ENCODE data around the gene TBC1D1.
"Not testable (repeated sequence)": the region's sequence is repeated elsewhere in the genome, so short reads cannot be mapped to it uniquely, and the experiment has no call there.

TBC1D1 gene

DNA sequence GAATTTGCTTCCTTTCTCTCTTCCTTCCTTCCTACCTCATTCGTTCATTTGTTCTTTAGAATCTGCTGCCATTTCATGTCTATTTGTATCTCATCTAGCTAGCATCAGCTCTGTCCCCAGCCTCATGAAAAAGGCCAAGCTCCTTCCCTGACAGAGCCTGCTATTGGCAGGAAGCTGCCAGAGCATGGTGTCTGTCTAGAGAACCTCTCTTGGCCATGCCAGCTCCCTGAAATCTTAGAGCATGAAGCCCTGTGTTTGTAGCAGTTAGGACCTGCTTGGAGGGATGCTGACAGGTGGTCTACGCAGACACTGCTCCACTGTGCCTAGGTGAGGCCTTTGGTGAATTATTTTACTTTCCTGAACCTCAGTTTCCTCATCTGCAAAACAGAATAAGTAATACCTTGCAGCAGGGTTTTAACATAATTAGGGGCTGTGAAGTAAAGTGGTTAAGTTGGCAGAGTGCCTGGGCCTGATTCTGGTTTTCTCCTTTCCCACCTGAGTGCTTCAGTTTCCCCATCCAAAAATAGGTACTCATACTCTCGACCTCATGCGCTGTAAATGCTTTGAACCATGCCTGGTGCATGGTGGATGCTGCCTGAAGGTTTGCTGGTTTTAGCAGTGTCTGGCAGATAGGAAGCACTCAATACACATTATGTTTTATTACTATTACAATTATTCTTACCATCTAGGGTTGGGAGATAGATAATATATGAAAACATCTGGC lies 74.0 kb downstream of the TBC1D1 start:
- H3K9me3 Mint-ChIP-seq, result no peaks in the 10 kb centered on the region
- no peak overlapping the region for H3K27ac Mint-ChIP-seq
- ATAC-seq, result no peak
- no peaks in the 10 kb centered on the region for H3K27me3 Mint-ChIP-seq
- peaks cover 26% of the 10 kb centered on the region for H3K4me1 Mint-ChIP-seq
- no peaks in the 10 kb centered on the region for H3K36me3 Mint-ChIP-seq
- no peak overlapping the region for H3K4me3 Mint-ChIP-seq

GRCh38 chr4:37966044-37966443 lies 75.2 kb downstream of the TBC1D1 start:
- peaks cover 8% of the 10 kb centered on the region for H3K36me3 Mint-ChIP-seq
- H3K9me3 Mint-ChIP-seq, result peaks cover under 1% of the 10 kb centered on the region
- ATAC-seq, result no peak
- no peak overlapping the region for H3K27ac Mint-ChIP-seq
- no peaks in the 10 kb centered on the region for H3K27me3 Mint-ChIP-seq
- H3K4me3 Mint-ChIP-seq, result no peak overlapping the region
- H3K4me1 Mint-ChIP-seq, result peaks cover 38% of the 10 kb centered on the region

DNA sequence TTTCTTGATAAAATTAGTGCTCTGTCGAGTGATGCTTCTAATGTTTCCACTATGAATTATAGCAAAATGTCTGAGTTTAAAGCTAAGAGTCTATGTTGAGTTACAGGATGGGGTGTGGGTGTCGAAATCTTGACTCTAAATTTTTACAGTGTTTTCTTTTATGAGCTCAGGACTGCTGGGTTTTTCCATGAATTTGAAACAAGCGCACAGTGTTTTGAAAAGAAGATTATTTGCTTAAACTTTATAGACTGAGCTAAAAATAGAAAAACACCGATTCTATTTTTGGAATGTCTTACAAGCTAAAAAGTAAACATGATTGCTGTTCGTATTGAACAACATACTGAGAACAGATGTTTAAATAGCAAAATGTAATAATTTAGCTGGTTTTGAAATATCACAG lies 76.9 kb downstream of the TBC1D1 start:
- H3K27me3 Mint-ChIP-seq, result no peaks in the 10 kb centered on the region

DNA sequence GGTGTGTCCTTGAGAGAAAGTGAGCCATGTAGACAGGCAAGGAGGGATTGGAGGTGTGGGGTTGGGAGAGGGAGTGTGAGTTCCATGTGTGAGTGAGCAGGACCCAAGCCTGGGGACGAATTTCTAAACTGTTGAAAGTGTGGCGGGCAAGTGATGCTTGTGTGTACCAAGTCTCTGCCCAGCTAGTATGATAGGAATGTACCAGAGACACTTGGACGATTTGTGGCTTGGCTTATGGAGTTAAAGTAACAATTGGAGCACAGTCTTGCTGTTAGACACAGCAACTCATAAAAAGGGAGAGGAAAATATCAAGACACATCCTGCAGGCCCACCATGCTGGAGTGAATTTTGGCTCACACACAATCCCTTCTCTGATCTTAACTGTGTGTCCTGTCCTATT lies 77.9 kb downstream of the TBC1D1 start:
- Mint-ChIP-seq H3K27ac (no peak overlapping the region), H3K36me3 (peaks cover 10% of the 10 kb centered on the region), H3K27me3 (no peaks in the 10 kb centered on the region), H3K4me3 (no peak overlapping the region), H3K9me3 (peaks cover 3% of the 10 kb centered on the region), H3K4me1 (peaks cover 44% of the 10 kb centered on the region)
- no peak for ATAC-seq

More for the DNA sequence above, 76.9 kb downstream of the TBC1D1 start:
- ATAC-seq, result no peak
- Mint-ChIP-seq H3K9me3 (peaks cover 3% of the 10 kb centered on the region), H3K27ac (no peak overlapping the region), H3K4me1 (peaks cover 46% of the 10 kb centered on the region), H3K4me3 (no peak overlapping the region), H3K36me3 (peaks cover 10% of the 10 kb centered on the region)

GRCh38 chr4:37970702-37971101 lies 79.8 kb downstream of the TBC1D1 start:
- no peaks in the 10 kb centered on the region for H3K27me3 Mint-ChIP-seq
- H3K36me3 Mint-ChIP-seq, result peaks cover 10% of the 10 kb centered on the region
- peak overlapping the region; percentile 70 for H3K27ac Mint-ChIP-seq
- no peak overlapping the region for H3K4me3 Mint-ChIP-seq
- peaks cover 3% of the 10 kb centered on the region for H3K9me3 Mint-ChIP-seq
- peaks cover 29% of the 10 kb centered on the region for H3K4me1 Mint-ChIP-seq
- ATAC-seq, result peak; percentile 63

- Mint-ChIP-seq H3K4me3 (no peak overlapping the region), H3K4me1 (peaks cover 29% of the 10 kb centered on the region), H3K27ac (no peak overlapping the region), H3K9me3 (peaks cover 3% of the 10 kb centered on the region), H3K27me3 (no peaks in the 10 kb centered on the region), H3K36me3 (peaks cover 10% of the 10 kb centered on the region)
- no peak for ATAC-seq
These were observed 80.3 kb downstream of the TBC1D1 start for GRCh38 chr4:37971202-37971601.

DNA sequence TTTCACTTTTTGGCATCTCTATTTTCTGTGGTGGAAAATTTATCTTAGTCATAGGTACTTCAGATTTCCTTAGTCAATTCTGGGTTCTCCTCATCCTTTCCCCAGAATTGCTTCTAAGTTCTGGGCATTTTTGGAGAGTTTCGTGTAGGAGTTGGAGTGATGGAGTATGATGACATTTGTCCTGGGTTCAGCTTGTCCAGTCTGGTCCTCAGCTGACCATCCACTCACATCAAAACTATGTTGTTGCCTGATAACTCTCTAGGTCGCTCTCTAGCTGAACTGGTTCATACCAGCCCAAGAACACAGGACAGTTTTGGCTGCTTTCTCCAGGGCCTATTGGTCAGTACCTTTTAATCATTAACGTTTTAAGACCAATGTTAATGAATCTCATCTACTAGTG lies 82.6 kb downstream of the TBC1D1 start:
- Mint-ChIP-seq H3K4me3 (no peak overlapping the region), H3K36me3 (peaks cover 10% of the 10 kb centered on the region)
- ATAC-seq, result no peak

GRCh38 chr4:37975321-37975822 lies 84.5 kb downstream of the TBC1D1 start:
- H3K9me3 Mint-ChIP-seq, H3K4me3 Mint-ChIP-seq, ATAC-seq, H3K36me3 Mint-ChIP-seq, H3K27me3 Mint-ChIP-seq: not testable (repeated sequence)
- Mint-ChIP-seq H3K27ac (peak overlapping the region; percentile 3), H3K4me1 (peaks cover 34% of the 10 kb centered on the region)

More for the DNA sequence above, 82.6 kb downstream of the TBC1D1 start:
- Mint-ChIP-seq H3K9me3 (peaks cover 3% of the 10 kb centered on the region), H3K27ac (no peak overlapping the region), H3K4me1 (peaks cover 28% of the 10 kb centered on the region), H3K27me3 (no peaks in the 10 kb centered on the region)

- Mint-ChIP-seq H3K9me3 (no peaks in the 10 kb centered on the region), H3K36me3 (no peaks in the 10 kb centered on the region), H3K27me3 (no peaks in the 10 kb centered on the region), H3K4me1 (peaks cover 30% of the 10 kb centered on the region), H3K4me3 (peak overlapping the region; percentile 56), H3K27ac (peak overlapping the region; percentile 61)
- ATAC-seq, result no peak
These were observed 85.6 kb downstream of the TBC1D1 start for GRCh38 chr4:37976507-37976906.

DNA sequence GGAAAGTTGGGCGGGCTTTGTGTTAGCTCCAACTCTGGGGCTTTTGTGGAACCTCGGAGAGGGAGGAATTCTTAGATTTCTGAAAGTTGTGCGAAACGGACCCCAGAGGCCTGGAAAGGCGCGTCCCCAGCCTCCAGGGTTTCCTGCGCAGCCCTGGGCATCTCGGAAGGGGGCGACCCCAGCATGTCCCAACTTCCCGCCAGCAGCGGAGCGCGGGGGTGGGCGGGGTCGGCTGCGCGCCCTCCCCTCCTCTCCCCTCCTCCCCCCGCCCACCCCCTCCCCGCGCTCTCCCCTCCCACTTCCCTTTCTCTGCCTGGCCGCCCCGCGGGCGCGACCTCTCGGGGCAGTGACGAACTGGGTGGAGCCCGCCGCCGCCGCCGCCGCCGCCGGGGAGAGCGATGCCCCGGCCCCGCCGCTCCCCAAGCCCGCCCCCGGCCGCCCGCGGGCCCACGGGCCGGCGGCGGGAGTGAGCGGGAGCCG lies 86.1 kb downstream of the TBC1D1 start:
- peaks cover 32% of the 10 kb centered on the region for H3K4me1 Mint-ChIP-seq
- peak; percentile 94 for ATAC-seq
- no peaks in the 10 kb centered on the region for H3K9me3 Mint-ChIP-seq
- peak overlapping the region; percentile 61 for H3K27ac Mint-ChIP-seq
- no peaks in the 10 kb centered on the region for H3K36me3 Mint-ChIP-seq
- peak overlapping the region; percentile 81 for H3K4me3 Mint-ChIP-seq
- H3K27me3 Mint-ChIP-seq, result no peaks in the 10 kb centered on the region

- ATAC-seq, result peak; percentile 80
- Mint-ChIP-seq H3K9me3 (no peaks in the 10 kb centered on the region), H3K4me3 (peak overlapping the region; percentile 81), H3K36me3 (no peaks in the 10 kb centered on the region), H3K27me3 (no peaks in the 10 kb centered on the region), H3K4me1 (peaks cover 37% of the 10 kb centered on the region), H3K27ac (peak overlapping the region; percentile 86)
These were observed 86.8 kb downstream of the TBC1D1 start for GRCh38 chr4:37977471-37978247.

GRCh38 chr4:37978248-37978924 lies 87.5 kb downstream of the TBC1D1 start:
- no peaks in the 10 kb centered on the region for H3K27me3 Mint-ChIP-seq
- peak overlapping the region; percentile 81 for H3K4me3 Mint-ChIP-seq
- no peaks in the 10 kb centered on the region for H3K9me3 Mint-ChIP-seq
- no peaks in the 10 kb centered on the region for H3K36me3 Mint-ChIP-seq
- H3K4me1 Mint-ChIP-seq, result peaks cover 40% of the 10 kb centered on the region
- peak overlapping the region; percentile 86 for H3K27ac Mint-ChIP-seq
- ATAC-seq, result peak; percentile 31

GRCh38 chr4:37980246-37980645 lies 89.4 kb downstream of the TBC1D1 start:
- ATAC-seq, result no peak

DNA sequence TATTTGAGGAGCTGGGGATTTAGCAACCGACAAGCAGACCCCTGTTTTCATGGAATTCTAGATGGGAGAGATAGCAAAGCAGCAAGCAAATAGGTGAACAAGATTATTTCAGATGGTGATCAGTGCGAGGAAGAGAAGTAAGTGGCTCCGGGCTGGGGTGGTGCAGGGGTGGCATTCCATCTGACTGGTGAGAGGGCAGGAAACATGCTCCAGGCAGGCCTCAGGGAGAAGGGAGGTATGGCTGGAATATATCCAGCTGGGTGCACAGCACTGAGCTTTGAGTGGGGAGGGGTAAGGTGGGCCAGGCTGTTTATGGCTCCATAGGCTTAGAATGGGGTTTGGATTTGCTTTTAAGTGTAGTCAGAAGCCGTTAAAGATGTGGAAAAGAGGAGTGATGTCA lies 90.5 kb downstream of the TBC1D1 start:
- Mint-ChIP-seq H3K4me3 (no peak overlapping the region), H3K9me3 (no peaks in the 10 kb centered on the region), H3K27me3 (no peaks in the 10 kb centered on the region), H3K27ac (no peak overlapping the region), H3K36me3 (no peaks in the 10 kb centered on the region), H3K4me1 (peaks cover 47% of the 10 kb centered on the region)
- ATAC-seq, result no peak

More at GRCh38 chr4:37980246-37980645, 89.4 kb downstream of the TBC1D1 start:
- no peaks in the 10 kb centered on the region for H3K36me3 Mint-ChIP-seq
- no peaks in the 10 kb centered on the region for H3K27me3 Mint-ChIP-seq
- H3K4me3 Mint-ChIP-seq, result no peak overlapping the region
- no peaks in the 10 kb centered on the region for H3K9me3 Mint-ChIP-seq
- peaks cover 40% of the 10 kb centered on the region for H3K4me1 Mint-ChIP-seq
- H3K27ac Mint-ChIP-seq, result peak overlapping the region; percentile 86

Measured in stimulated activated memory B cell treated with anti-CD40 and anti-IgM and Interleukin-4, amounts not matched to agents 10 μg/mL and 1 μg/mL and 100 μg/mL, for 72 hours (primary cell).